HS-27A (cell line): Measurements from ENCODE around the gene FOLR3.
"Not testable (repeated sequence)": the region's sequence is repeated elsewhere in the genome, so short reads cannot be mapped to it uniquely, and the experiment has no call there.

Experiments
- DNase-seq: peaks from one replicate; pipeline ENCODE4 v3.0.0-alpha.2; 2012; ENCODE audit warnings: low read depth, missing footprints

The FOLR3 gene

GRCh38 chr11:72123117-72123653 lies 12.3 kb upstream of the FOLR3 start:
- DNase-seq = no peak

- no peak for DNase-seq
Measured at GRCh38 chr11:72124046-72124445, 11.5 kb upstream of the FOLR3 start.

GRCh38 chr11:72125956-72126355 lies 9.6 kb upstream of the FOLR3 start:
- DNase-seq = no peak

GRCh38 chr11:72127923-72128322 lies 7.6 kb upstream of the FOLR3 start:
- DNase-seq = no peak

GRCh38 chr11:72129381-72129780 lies 6.1 kb upstream of the FOLR3 start:
- no peak for DNase-seq

- DNase-seq = no peak
Measured at GRCh38 chr11:72132646-72133045, 2.9 kb upstream of the FOLR3 start.

- no peak for DNase-seq
Measured at GRCh38 chr11:72135891-72136683, 562 bp downstream of the FOLR3 start.

GRCh38 chr11:72136684-72137262 lies 1.2 kb downstream of the FOLR3 start:
- no peak for DNase-seq

- DNase-seq = no peak
Measured at GRCh38 chr11:72138821-72139390, 3.4 kb downstream of the FOLR3 start.

GRCh38 chr11:72139500-72139899 lies 4.0 kb downstream of the FOLR3 start:
- no peak for DNase-seq

- DNase-seq = no peak
Measured at GRCh38 chr11:72140661-72141060, 5.1 kb downstream of the FOLR3 start.

- peak; percentile 98 for DNase-seq
Measured at GRCh38 chr11:72141066-72141465, 5.5 kb downstream of the FOLR3 start.

- DNase-seq = peak; percentile 43
Measured at GRCh38 chr11:72142086-72142485, 6.6 kb downstream of the FOLR3 start.

GRCh38 chr11:72142543-72142942 lies 7.0 kb downstream of the FOLR3 start:
- not testable (repeated sequence) for DNase-seq

GRCh38 chr11:72144807-72145565 lies 9.5 kb downstream of the FOLR3 start:
- peak; percentile 98 for DNase-seq

- no peak for DNase-seq
Measured at GRCh38 chr11:72146625-72147024, 11.1 kb downstream of the FOLR3 start.

GRCh38 chr11:72150882-72151281 lies 15.4 kb downstream of the FOLR3 start:
- DNase-seq = no peak

GRCh38 chr11:72153874-72154273 lies 18.3 kb downstream of the FOLR3 start:
- not testable (repeated sequence) for DNase-seq

GRCh38 chr11:72154816-72155215 lies 19.3 kb downstream of the FOLR3 start:
- no peak for DNase-seq

- no peak for DNase-seq
Measured at GRCh38 chr11:72155751-72156150, 20.2 kb downstream of the FOLR3 start.

- DNase-seq = no peak
Measured at GRCh38 chr11:72157131-72157530, 21.6 kb downstream of the FOLR3 start.

GRCh38 chr11:72160319-72160718 lies 24.8 kb downstream of the FOLR3 start:
- DNase-seq = no peak
